Fibroblast of skin of right biceps (primary cell): ENCODE data around the gene TCFL5.

ENCODE experiments used
- DNase-seq: peaks from one replicate; pipeline ENCODE4 v3.0.0-alpha.2; 2013

TCFL5 gene

GRCh38 chr20:62808211-62808865 is 53.3 kb downstream of the TCFL5 start:
- DNase-seq = peak; percentile 51

- DNase-seq = no peak
Measured at GRCh38 chr20:62807444-62808210, 54.0 kb downstream of the TCFL5 start.

- no peak for DNase-seq
Measured at GRCh38 chr20:62806383-62807050, 55.1 kb downstream of the TCFL5 start.

DNA sequence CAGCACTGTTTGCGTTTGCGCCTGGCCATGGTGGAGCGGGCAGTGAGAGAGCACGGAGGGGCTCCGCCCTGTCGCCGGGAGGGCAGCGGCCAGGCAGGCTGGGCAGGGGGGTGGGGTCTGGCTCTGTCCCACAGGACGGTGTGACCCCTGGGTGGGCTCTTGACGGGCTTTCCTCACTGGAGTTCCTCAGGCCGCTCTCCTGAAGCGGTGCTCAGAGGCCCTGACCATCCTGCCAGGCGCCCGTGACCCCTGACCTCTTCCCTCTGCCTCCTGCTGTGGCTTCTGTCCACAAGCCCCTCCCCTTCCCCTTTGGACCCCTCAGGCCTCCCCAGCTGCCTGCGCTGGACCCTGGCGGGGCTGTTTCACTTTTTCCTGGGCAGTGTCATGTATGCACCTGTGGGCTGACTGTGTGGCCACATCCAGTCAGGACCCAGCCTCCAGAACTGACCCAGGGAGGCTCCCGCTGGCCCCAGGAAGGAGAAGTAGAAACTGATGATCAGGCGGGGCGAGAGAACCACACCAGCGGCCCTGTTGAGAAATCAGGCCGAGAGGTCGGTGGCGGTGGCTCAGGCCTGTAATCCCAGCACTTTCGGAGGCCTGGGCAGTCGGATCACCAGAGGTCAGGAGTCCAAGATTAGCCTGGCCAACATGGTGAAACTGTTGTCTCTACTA is 55.8 kb downstream of the TCFL5 start:
- DNase-seq = no peak

GRCh38 chr20:62805155-62805710 is 56.4 kb downstream of the TCFL5 start:
- DNase-seq = no peak

GRCh38 chr20:62804627-62805154 is 56.9 kb downstream of the TCFL5 start, which contains the start of gene OGFR:
Gene OGFR (plus strand): TSS chr20:62804835. CDS start chr20:62804860, 25 bp downstream.
- DNase-seq = peak; percentile 68

DNA sequence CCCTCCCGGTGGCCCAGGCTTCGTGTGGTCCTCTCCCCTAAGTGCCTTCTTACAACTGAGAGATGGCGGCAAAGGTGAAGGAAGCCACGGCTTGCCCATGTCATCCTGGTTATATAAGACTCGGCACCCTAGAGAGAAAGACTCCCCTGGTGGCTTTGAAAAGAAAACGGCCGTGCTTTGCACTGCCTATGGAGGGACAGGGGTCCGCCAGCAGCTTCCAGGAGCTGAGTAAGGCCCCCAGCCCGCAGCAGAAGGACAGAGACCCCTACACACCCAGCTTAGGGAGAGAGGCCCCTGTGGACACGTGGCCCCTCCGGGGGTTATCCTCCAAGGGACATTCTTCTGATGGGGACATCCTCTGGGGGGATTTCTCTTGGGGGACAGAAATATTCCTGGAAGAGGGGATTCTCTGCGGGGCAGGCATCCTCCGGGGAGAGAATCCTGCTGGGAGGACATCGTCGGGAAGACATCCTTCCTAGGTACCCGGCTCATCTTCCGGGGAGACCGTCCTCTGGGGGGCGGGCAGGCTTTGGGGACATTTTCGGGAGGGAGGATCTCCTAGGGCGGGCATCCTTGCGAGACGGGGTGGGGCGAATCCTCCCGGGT is 57.5 kb downstream of the TCFL5 start:
- peak; percentile 30 for DNase-seq

- DNase-seq = no peak
Measured at GRCh38 chr20:62802026-62802712, 59.5 kb downstream of the TCFL5 start.

- no peak for DNase-seq
Measured at GRCh38 chr20:62801284-62802010, 60.2 kb downstream of the TCFL5 start.

DNA sequence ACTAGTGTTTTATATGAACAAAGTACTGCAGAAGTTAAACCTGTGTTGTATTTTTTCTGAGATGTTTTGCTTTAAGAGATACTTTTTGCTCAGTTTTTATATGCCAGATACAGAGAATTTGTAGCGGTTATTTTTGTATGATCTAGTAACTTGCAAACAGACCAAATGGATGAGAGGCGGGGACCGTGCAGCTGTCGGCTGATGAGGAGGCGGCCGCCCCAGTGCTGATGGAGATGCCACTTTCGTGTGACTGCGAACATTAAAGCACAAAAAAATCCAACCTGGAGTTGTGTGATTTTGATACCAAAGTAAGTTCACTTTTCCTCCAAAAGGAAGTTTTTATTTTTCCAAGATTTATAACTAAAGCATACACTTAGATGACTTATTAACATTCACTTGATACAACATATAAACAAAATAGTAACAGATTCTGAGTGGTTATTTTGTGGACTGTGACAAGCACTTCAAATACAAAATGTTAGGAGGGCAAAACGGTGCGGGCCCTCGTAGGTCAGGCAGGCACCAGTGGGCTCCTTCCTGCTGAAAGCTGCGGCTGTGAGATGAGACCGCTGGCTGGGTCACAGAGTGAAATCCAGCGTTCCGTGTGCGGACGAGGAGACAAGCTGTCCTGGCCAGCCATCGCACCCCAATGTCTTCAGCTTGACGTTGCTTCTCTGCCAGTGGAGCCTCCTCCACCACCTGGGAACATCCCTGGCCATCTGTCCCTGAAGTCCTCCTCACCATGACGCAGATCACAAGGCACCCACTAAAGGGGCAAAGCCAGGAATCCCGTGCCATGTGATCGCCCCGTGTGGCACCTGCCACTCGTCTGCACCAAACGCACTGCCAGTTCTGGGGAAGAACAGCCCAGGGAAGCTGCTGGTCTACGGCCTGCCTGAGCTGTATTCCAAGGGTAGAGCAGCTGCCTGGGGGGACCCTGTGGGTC is 61.0 kb downstream of the TCFL5 start:
- DNase-seq = no peak

- no peak for DNase-seq
Measured at GRCh38 chr20:62799873-62800272, 61.7 kb downstream of the TCFL5 start.

- DNase-seq = no peak
Measured at GRCh38 chr20:62799459-62799858, 62.2 kb downstream of the TCFL5 start.

- no peak for DNase-seq
Measured at GRCh38 chr20:62799036-62799435, 62.6 kb downstream of the TCFL5 start.

GRCh38 chr20:62797671-62798532 is 63.7 kb downstream of the TCFL5 start:
- DNase-seq = no peak

DNA sequence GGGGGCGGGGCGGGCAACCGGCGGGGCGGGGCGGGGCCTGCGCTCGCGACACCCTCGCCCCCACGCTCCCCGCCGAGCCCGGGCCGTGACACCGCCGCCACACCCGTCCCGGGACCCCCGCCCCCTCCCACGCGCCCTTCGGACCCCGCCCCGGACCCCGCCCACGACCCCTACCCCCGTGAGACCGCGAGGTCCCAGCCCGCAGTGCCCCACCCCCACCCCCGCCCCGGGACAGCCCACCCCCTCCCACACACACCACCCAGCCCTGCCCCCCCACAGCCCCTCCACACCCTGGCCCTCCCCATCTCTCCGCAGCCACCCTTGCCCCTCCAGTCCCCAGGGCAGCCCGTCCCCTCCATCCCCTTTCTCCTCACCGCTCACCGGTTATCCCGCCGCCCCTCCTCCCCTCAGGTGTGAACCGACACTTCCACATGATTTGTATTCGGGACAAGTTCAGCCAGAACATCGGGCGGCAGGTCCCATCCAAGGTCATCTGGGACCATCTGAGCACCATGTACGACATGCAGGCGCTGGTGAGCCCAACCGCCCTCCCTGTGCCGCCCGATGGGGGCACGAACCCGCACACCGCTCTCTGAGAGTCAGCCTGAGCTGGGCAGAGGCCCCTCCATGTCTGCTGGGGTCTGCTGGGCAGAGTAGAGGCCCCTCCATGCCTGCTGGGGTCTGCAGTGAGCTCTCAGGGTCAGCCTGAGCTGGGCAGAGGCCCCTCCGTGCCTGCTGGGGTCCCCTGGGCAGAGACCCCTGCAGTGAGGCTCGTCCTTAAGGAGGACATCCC is 64.7 kb downstream of the TCFL5 start:
- no peak for DNase-seq

DNA sequence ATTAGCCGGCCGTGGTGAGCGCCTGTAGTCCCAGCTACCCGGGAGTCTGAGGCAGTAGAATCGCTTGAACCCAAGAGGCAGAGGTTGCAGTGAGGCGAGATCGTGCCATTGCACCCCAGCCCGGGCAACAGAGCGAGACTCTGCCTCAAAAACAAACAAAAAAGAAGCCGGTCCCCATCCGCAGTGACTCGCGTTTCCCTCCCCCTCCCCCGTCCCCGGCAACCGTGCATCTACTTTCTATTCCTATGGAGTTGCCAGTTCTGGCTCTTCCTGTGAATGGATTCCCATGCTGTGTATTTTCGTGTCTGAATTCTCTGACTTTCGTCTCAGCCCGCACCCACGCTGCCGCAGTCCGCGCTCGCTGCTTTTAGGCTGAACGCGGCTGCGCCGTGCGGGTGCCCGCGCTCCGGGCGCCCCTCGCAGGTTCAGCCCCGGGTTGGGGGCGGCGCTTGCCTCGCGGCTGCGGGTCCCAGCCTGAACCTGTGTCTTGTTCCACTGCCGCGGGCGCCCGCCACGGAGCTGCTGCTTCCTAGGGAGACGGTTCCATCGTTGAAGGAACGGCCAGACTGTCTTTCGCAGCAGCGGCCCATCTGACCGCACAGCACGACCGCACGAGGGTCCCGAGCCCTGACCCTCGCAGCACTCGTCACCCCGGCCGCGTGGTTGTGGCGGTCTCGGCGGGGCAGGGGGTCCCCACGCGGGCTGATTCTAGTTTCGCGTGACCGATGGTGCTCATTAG is 66.4 kb downstream of the TCFL5 start:
- peak; percentile 49 for DNase-seq
